Activated CD4-positive, alpha-beta memory T cell treated with anti-CD3 and anti-CD28 coated beads, Interleukin-2, amount 10 ng/mL, durations not matched to agents 7 days and 5 days (primary cell): Measurements from ENCODE around the gene PSMG4. TPM values are rescaled to one million over a fixed set of nuclear protein-coding genes. Genes with fewer than 3 reads are reported as not detected.

Source experiments
- CTCF ChIA-PET: fragments of 350-600 bp; sonication (Branson Sonifier 250); formaldehyde crosslinking; loops from one replicate; lab custom pipeline; 2021; ENCODE audit warnings: antibody characterized with exemption, inconsistent platforms; lab: Charles Lee
- POLR2A ChIA-PET: fragments of 350-600 bp; sonication (Branson Sonifier 250); formaldehyde crosslinking; loops from one replicate; lab custom pipeline; 2021; ENCODE audit warnings: antibody characterized with exemption; lab: Charles Lee
- DNase-seq: peaks from one replicate; pipeline ENCODE4 v3.0.0-alpha.2; 2020
- H3K27ac Mint-ChIP-seq: one replicate; pipeline ENCODE4 v1.8.0; 2021; ENCODE audit warnings: mild to moderate bottlenecking, mixed read lengths
- H3K27me3 Mint-ChIP-seq: one replicate; pipeline ENCODE4 v1.8.0; 2021; ENCODE audit warnings: mixed read lengths
- H3K36me3 Mint-ChIP-seq: one replicate; pipeline ENCODE4 v1.8.0; 2021; ENCODE audit warnings: low read depth, mixed read lengths
- H3K4me1 Mint-ChIP-seq: one replicate; pipeline ENCODE4 v1.8.0; 2021; ENCODE audit warnings: mixed read lengths
- H3K4me3 Mint-ChIP-seq: one replicate; pipeline ENCODE4 v1.8.0; 2021; ENCODE audit warnings: mild to moderate bottlenecking, mixed read lengths
- H3K9me3 Mint-ChIP-seq: one replicate; pipeline ENCODE4 v1.8.0; 2021; ENCODE audit warnings: mixed read lengths
- total RNA-seq, 2 experiments: library from RNA; stranded (reverse); gene quantifications; one replicate each; pipeline ENCODE4 v1.2.3, GENCODE V29; 2021

The PSMG4 gene
- total RNA-seq, 2 experiments from 2014 or later: 19.8 to 21.4 TPM

GRCh38 chr6:3271756-3272155 is 13.0 kb downstream of the PSMG4 start:
- H3K4me3 Mint-ChIP-seq: no peak overlapping the region
- no peak for DNase-seq
- CTCF ChIA-PET: interaction anchor here (0.6 to 1.4 kb wide), 3 partner anchors 12 to 1759 kb away, joined by 3 read pairs; no protein-coding TSS in a partner anchor
- no peak overlapping the region for H3K27ac Mint-ChIP-seq
- no peaks in the 10 kb centered on the region for H3K27me3 Mint-ChIP-seq
- no peaks in the 10 kb centered on the region for H3K9me3 Mint-ChIP-seq
- POLR2A ChIA-PET: no interaction called here
- peaks cover 7% of the 10 kb centered on the region for H3K4me1 Mint-ChIP-seq
- H3K36me3 Mint-ChIP-seq: peaks cover 21% of the 10 kb centered on the region

- POLR2A ChIA-PET: interaction anchor here (0.8 kb wide), 1 partner anchor 14 kb away, joined by 3 read pairs; the partner anchor contains the start of gene PSMG4
- CTCF ChIA-PET: interaction anchor here (0.9 to 1.0 kb wide), 3 partner anchors 10 to 1758 kb away, joined by 3 to 4 read pairs (median 3); no protein-coding TSS in a partner anchor
- no peak overlapping the region for H3K27ac Mint-ChIP-seq
These were observed 14.3 kb downstream of the PSMG4 start for GRCh38 chr6:3272911-3273547.

GRCh38 chr6:3273707-3274521 is 15.2 kb downstream of the PSMG4 start:
- H3K27ac Mint-ChIP-seq: no peak overlapping the region
- POLR2A ChIA-PET: no interaction called here
- no peaks in the 10 kb centered on the region for H3K27me3 Mint-ChIP-seq

More at GRCh38 chr6:3272911-3273547, 14.3 kb downstream of the PSMG4 start:
- Mint-ChIP-seq H3K4me3 (no peak overlapping the region), H3K27me3 (no peaks in the 10 kb centered on the region), H3K36me3 (peaks cover 16% of the 10 kb centered on the region), H3K9me3 (no peaks in the 10 kb centered on the region), H3K4me1 (peaks cover 5% of the 10 kb centered on the region)
- DNase-seq: no peak

GRCh38 chr6:3276174-3277167 is 17.7 kb downstream of the PSMG4 start:
- ChIA-PET POLR2A (no interaction called here), CTCF (interaction anchor here (0.5 to 3.0 kb wide), 4 partner anchors 112 to 982 kb away, joined by 3 to 12 read pairs (median 3); no protein-coding TSS in a partner anchor)
- Mint-ChIP-seq H3K27me3 (no peaks in the 10 kb centered on the region), H3K27ac (no peak overlapping the region), H3K36me3 (peaks cover 5% of the 10 kb centered on the region), H3K4me1 (peaks cover 2% of the 10 kb centered on the region), H3K9me3 (no peaks in the 10 kb centered on the region), H3K4me3 (no peak overlapping the region)
- DNase-seq: no peak

More at GRCh38 chr6:3273707-3274521, 15.2 kb downstream of the PSMG4 start:
- CTCF ChIA-PET: interaction anchor here (1.0 kb wide), 1 partner anchor 22 kb away, joined by 3 read pairs; no protein-coding TSS in a partner anchor
- Mint-ChIP-seq H3K4me1 (peaks cover 5% of the 10 kb centered on the region), H3K4me3 (no peak overlapping the region), H3K36me3 (peaks cover 15% of the 10 kb centered on the region), H3K9me3 (no peaks in the 10 kb centered on the region)
- no peak for DNase-seq

DNA sequence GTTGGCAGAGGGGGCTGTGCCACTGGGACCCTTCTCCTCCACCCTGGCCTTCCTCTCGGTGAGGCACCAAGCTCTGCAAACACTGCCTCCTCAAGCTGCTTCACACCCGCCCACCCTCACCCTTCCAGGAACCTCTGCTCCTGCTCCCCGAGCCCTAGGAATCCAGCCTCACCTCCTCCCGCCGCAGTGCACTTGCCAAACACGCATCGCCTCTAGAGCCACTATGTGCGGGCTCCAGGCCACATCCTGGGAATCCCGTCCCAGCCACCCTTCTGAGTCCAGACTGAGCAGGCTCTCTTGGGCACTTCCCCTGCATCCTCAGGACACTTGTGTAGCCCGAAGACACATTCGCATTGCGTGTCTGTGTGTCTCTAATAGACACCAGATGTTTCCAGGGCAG is 18.5 kb downstream of the PSMG4 start:
- Mint-ChIP-seq H3K9me3 (no peaks in the 10 kb centered on the region), H3K36me3 (no peaks in the 10 kb centered on the region), H3K4me3 (no peak overlapping the region), H3K27ac (no peak overlapping the region), H3K27me3 (no peaks in the 10 kb centered on the region), H3K4me1 (no peaks in the 10 kb centered on the region)
- POLR2A ChIA-PET: no interaction called here
- no peak for DNase-seq
- CTCF ChIA-PET: interaction anchor here (0.5 to 3.0 kb wide), 2 partner anchors 456 to 982 kb away, joined by 3 to 12 read pairs; no protein-coding TSS in a partner anchor

DNA sequence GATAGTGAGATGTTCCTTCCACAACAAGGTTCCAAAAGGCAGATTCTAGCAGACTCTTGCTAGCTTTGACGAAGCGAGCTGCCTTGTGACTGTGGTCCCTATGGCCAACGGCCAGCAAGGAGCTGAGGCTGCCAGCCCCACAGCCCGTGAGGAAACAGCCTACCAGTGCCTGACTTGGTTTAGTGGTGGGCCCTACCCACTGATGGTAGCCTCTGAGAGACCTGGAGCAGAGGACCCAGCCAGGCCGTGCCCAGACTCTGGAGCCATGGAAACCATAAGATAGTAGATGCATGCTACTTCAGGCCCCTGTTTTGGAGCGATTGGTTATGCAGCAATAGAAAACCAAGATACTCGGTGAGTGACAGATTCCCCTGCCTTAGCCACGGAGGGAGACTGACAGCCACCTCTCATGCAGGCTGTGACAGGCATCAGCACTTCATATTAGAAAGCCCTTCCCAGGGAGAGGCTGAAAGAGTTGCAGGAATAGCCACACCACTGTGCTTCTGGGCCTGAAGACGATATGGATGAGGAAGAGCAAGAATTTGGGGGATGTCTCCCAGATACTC is 19.2 kb downstream of the PSMG4 start:
- no peaks in the 10 kb centered on the region for H3K36me3 Mint-ChIP-seq

DNA sequence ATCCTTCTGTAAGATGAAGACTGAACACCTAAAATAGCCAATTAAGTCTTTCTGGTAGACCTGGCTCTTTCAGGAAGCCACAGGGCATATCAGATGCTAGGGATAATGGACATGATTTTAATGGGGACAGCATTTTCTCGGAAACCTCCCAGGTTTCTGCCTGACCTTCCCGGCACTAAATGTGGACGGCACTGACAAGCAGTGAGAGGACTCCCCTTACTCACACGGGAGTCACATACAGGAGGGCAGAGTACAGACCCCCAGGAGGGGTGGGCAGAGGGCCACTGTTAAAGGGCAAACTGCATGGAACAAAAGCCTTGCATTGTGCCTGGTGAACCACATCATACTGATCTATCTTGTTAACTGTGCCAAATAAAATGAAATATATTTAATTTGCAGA is 19.9 kb downstream of the PSMG4 start:
- DNase-seq: no peak
- ChIA-PET CTCF (no interaction called here), POLR2A (no interaction called here)
- H3K27ac Mint-ChIP-seq: no peak overlapping the region
- no peaks in the 10 kb centered on the region for H3K4me1 Mint-ChIP-seq
- no peaks in the 10 kb centered on the region for H3K36me3 Mint-ChIP-seq
- no peaks in the 10 kb centered on the region for H3K9me3 Mint-ChIP-seq
- no peak overlapping the region for H3K4me3 Mint-ChIP-seq
- no peaks in the 10 kb centered on the region for H3K27me3 Mint-ChIP-seq

More for the DNA sequence above, 19.2 kb downstream of the PSMG4 start:
- no peaks in the 10 kb centered on the region for H3K9me3 Mint-ChIP-seq
- ChIA-PET CTCF (interaction anchor here (3.0 kb wide), 1 partner anchor 455 kb away, joined by 12 read pairs; no protein-coding TSS in a partner anchor), POLR2A (no interaction called here)
- no peak overlapping the region for H3K4me3 Mint-ChIP-seq
- DNase-seq: no peak
- H3K27me3 Mint-ChIP-seq: no peaks in the 10 kb centered on the region
- no peak overlapping the region for H3K27ac Mint-ChIP-seq
- no peaks in the 10 kb centered on the region for H3K4me1 Mint-ChIP-seq

DNA sequence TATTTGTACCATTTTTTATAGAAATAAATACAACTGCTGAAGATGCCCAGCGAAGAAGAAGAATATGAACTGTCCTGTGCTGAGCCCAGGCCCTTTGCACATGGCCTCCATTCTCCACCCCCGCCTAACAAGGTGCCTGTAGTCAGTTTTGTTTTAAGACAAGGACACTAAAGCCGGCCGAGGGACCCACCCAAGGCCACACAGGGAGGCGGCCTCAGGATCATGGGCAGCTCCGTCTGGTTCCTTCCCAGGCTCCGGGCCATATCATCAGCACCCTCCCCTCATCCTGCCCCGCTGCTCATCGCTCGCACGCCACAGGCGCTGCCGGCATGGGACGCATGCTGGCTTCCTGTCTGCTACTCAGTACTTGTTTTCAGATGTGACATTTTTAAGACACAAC is 21.3 kb downstream of the PSMG4 start:
- no peaks in the 10 kb centered on the region for H3K36me3 Mint-ChIP-seq
- ChIA-PET CTCF (interaction anchor here (0.6 to 4.5 kb wide), 18 partner anchors 12 to 945 kb away, joined by 3 to 50 read pairs (median 3); partner anchors contain the start of gene TUBB2A), POLR2A (no interaction called here)
- H3K4me1 Mint-ChIP-seq: no peaks in the 10 kb centered on the region
- H3K27ac Mint-ChIP-seq: no peak overlapping the region
- no peak for DNase-seq
- no peak overlapping the region for H3K4me3 Mint-ChIP-seq
- no peaks in the 10 kb centered on the region for H3K27me3 Mint-ChIP-seq
- H3K9me3 Mint-ChIP-seq: no peaks in the 10 kb centered on the region

GRCh38 chr6:3280866-3281465 is 22.2 kb downstream of the PSMG4 start:
- H3K36me3 Mint-ChIP-seq: no peaks in the 10 kb centered on the region
- CTCF ChIA-PET: interaction anchor here (0.6 to 4.5 kb wide), 7 partner anchors 11 to 929 kb away, joined by 3 to 50 read pairs (median 5); no protein-coding TSS in a partner anchor
- no peaks in the 10 kb centered on the region for H3K9me3 Mint-ChIP-seq
- H3K27ac Mint-ChIP-seq: no peak overlapping the region
- H3K4me1 Mint-ChIP-seq: no peaks in the 10 kb centered on the region
- DNase-seq: no peak
- H3K4me3 Mint-ChIP-seq: no peak overlapping the region
- no peaks in the 10 kb centered on the region for H3K27me3 Mint-ChIP-seq
- POLR2A ChIA-PET: interaction anchor here (1.6 kb wide), 1 partner anchor 22 kb away, joined by 4 read pairs; no protein-coding TSS in a partner anchor

DNA sequence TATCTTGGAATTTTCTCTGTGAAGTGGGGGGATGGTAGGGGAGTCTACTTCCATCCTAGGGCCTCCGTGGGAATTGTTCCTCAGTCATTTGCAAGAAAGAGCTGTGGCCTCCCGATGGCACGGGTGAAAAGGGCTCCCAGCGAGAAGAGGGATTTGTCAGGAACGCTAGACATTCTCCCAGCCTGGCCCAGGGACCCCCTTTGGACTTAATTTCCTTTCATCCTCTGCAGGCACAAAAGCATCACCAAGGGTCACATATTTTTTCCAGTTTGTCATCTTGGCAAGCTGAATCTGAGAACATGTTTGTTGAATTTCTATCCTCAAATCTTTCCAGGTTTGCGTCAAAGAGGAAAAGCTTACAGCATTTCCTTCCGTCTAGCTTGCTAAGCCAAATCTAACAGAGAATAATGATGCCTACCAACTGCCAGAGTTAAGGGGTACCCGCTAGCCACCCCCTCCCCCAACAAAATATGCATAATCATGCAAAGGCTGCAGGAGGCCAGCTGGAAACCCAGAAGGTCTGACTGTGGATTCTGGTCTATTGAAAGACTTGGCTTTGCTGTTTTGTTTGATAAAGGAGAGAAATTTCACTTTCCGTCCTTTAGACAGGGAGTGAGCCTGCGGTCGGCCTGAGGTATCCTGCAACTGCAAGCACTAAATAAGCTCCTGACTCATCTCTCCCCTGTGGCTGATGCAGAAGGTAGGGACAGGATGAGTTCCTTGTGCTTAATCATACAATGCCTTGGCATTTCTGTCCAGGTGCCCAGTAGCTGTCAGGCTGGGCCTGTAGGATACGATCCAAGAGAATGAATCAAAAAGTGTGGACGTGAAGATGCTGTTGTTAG is 23.1 kb downstream of the PSMG4 start:
- ChIA-PET POLR2A (interaction anchor here (1.6 kb wide), 1 partner anchor 23 kb away, joined by 4 read pairs; no protein-coding TSS in a partner anchor), CTCF (interaction anchor here (1.4 to 4.5 kb wide), 4 partner anchors 10 to 450 kb away, joined by 3 to 50 read pairs (median 4); no protein-coding TSS in a partner anchor)
- Mint-ChIP-seq H3K9me3 (no peaks in the 10 kb centered on the region), H3K27me3 (no peaks in the 10 kb centered on the region), H3K27ac (no peak overlapping the region), H3K36me3 (no peaks in the 10 kb centered on the region), H3K4me3 (no peak overlapping the region), H3K4me1 (no peaks in the 10 kb centered on the region)
- DNase-seq: no peak
